Keratinocyte (primary cell): ENCODE data around the gene ECEL1. TPM values are rescaled to one million over a fixed set of nuclear protein-coding genes. Genes with fewer than 3 reads are reported as not detected.
A peak's percentile ranks its signal among the peaks of the same experiment; 100 is the strongest.

ENCODE experiments used
- DNase-seq: peaks from one replicate; pipeline ENCODE4 v3.0.0-alpha.2; 2011; ENCODE audit warnings: low read depth, missing footprints, low spot score
- FAIRE-seq: peaks from 2 replicates; lab custom pipeline; 2011; peaks lifted over from hg19 to GRCh38; lab: Jason Lieb, UNC
- H2AFZ ChIP-seq: 2 replicates; pipeline ENCODE4 v1.6.0; 2012; ENCODE audit warnings: low read length, control low read depth, inconsistent platforms; ENCODE audit not compliant: control insufficient read depth
- H3K27ac ChIP-seq: 2 replicates; pipeline ENCODE4 v1.5.1; 2011; ENCODE audit warnings: low read length; ENCODE audit not compliant: control insufficient read depth, insufficient read depth
- H3K27me3 ChIP-seq: 3 replicates; pipeline ENCODE4 v1.6.0; 2011; ENCODE audit warnings: low read length; ENCODE audit not compliant: control insufficient read depth, insufficient read depth; ENCODE audit errors: extremely low read depth
- H3K36me3 ChIP-seq, 2 experiments: 2 replicates in 1 of 2; 3 replicates in 1 of 2; pipeline ENCODE4 v1.5.1; 2011; ENCODE audit warnings: low read length in 2 of 2, mild to moderate bottlenecking in 1 of 2; ENCODE audit not compliant: control insufficient read depth in 2 of 2, insufficient read depth in 2 of 2; ENCODE audit errors: extremely low read depth in 1 of 2
- H3K4me1 ChIP-seq: 3 replicates; pipeline ENCODE4 v1.5.1; 2011; ENCODE audit warnings: low read length; ENCODE audit not compliant: control insufficient read depth, insufficient read depth; ENCODE audit errors: extremely low read depth
- H3K4me2 ChIP-seq: 3 replicates; pipeline ENCODE4 v1.6.0; 2011; ENCODE audit warnings: low read depth, low read length; ENCODE audit not compliant: control insufficient read depth, insufficient read depth; ENCODE audit errors: extremely low read depth
- H3K4me3 ChIP-seq, 3 experiments: fragments of 200-600 bp in 1 of 3; sonication (generic) in 1 of 3; 2 replicates in 2 of 3; 3 replicates in 1 of 3; pipeline ENCODE4 v1.5.1; 2011 to 2016; ENCODE audit warnings: low read length in 3 of 3, mild to moderate bottlenecking in 3 of 3, control low read depth in 2 of 3, inconsistent platforms in 1 of 3, low read depth in 1 of 3, mixed read lengths in 1 of 3, mixed run types in 1 of 3, moderate library complexity in 1 of 3; ENCODE audit not compliant: control insufficient read depth in 2 of 3, insufficient read depth in 2 of 3; ENCODE audit errors: extremely low read depth in 1 of 3
- H3K79me2 ChIP-seq: 2 replicates; pipeline ENCODE4 v1.6.0; 2012; ENCODE audit warnings: low read length; ENCODE audit not compliant: control insufficient read depth, insufficient read depth
- H3K9ac ChIP-seq: 3 replicates; pipeline ENCODE4 v1.6.0; 2011; ENCODE audit warnings: low read length; ENCODE audit not compliant: control insufficient read depth, insufficient read depth; ENCODE audit errors: extremely low read depth
- H3K9me1 ChIP-seq: 3 replicates; pipeline ENCODE4 v1.6.0; 2011; ENCODE audit warnings: low read length; ENCODE audit not compliant: control insufficient read depth, insufficient read depth; ENCODE audit errors: extremely low read depth
- H3K9me3 ChIP-seq: 2 replicates; pipeline ENCODE4 v1.5.1; 2012; ENCODE audit warnings: low read depth, low read length; ENCODE audit not compliant: control insufficient read depth
- H4K20me1 ChIP-seq: 3 replicates; pipeline ENCODE4 v1.6.0; 2011; ENCODE audit warnings: low read length; ENCODE audit not compliant: control insufficient read depth, insufficient read depth; ENCODE audit errors: extremely low read depth
- EZH2 ChIP-seq: IDR thresholded peaks from one replicate; pipeline ENCODE4 v1.6.1; 2012; ENCODE audit warnings: inconsistent platforms, mild to moderate bottlenecking, low read length, moderate library complexity
- dilution Hi-C: fragments of 300-500 bp; cut with MboI; formaldehyde crosslinking; loops from one replicate; pipeline ENCODE4 v1.7.0; 2020; ENCODE audit warnings: low sequenced_read_pairs; ENCODE audit not compliant: extremely low pct_ligation_motif_present
- polyA plus RNA-seq, 5 experiments: library from polyadenylated mRNA; depleted of rRNA in 3 of 5; stranded (reverse) in 3 of 5; stranded (forward) in 1 of 5; unstranded in 1 of 5; fragments of >200 nt; gene quantifications; 1 replicate in 1 of 5; 2 replicates in 3 of 5; 3 replicates in 1 of 5; pipeline versions ENCODE4 v1.2.1 to v1.2.3, GENCODE V29; 2011 to 2012; ENCODE audit warnings: missing spikeins in 2 of 5, low read depth in 1 of 5, low replicate concordance in 1 of 5
- TF ChIP-seq, protein P1 (sequence below), 3 experiments: IDR thresholded peaks in 1 of 3; conservative IDR thresholded peaks in 1 of 3; optimal IDR thresholded peaks in 1 of 3; 2 replicates in 2 of 3; 3 replicates in 1 of 3; pipeline versions ENCODE3 to v1.5.1; 2011; ENCODE audit warnings: low read length in 3 of 3, mild to moderate bottlenecking in 3 of 3, moderate library complexity in 2 of 3, control low read depth in 1 of 3, inconsistent platforms in 1 of 3; ENCODE audit not compliant: insufficient read depth in 2 of 3; ENCODE audit errors: extremely low read depth in 1 of 3

Gene ECEL1
- polyA plus RNA-seq, 1 donor (not counting 4 experiments of a cell fraction or from before 2014, with no cell fraction given) = not detected

DNA sequence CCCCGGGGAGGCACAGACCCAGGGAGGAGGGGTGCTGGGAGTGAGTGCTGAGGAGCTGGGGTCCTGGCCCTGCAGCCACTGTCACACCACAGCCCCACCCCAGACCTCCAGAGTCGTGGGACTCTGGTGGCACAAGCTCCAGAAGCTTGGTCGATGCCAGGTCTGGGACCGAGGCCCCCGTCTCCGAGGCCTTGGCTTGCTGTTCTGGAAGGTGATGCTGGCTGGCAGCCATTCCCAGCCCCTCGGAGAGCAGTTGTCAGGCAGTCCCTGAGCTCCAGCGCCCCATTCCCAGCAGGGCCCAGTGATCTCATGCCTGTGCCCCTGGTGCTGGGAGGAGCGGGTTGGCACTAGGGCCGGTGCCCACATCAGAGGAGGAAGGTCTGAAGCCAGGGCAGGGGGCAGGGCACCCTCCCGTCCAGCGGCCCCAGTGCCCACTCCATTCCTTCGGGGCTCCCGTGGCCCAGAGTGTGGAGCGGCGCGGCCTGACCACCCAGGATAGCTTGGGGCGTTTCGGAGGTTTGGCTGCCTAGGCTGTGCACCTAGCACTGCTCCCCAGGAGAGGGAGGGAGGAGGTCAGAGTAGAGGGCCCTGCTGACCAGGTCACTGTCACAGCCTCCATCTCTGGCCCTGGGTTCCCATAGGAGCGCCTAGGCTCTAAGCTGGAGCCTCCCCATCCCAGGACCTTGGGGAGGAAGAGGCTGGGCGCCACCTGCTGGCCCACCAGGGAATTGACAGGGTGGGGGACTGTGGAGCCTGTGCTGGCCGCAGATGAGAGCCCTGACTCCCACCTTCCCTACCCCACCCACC is 48.5 kb downstream of the ECEL1 start:
- Histone ChIP-seq H4K20me1 (no peaks in the 10 kb centered on the region), H3K4me1 (no peaks in the 10 kb centered on the region), H3K4me2 (no peak overlapping the region), H3K9me3 (no peaks in the 10 kb centered on the region), H2AFZ (no peak overlapping the region), H3K4me3 (no peak overlapping the region), H3K36me3 (no peaks in the 10 kb centered on the region), H3K9ac (no peak overlapping the region), H3K27me3 (peaks cover 3% of the 10 kb centered on the region), H3K9me1 (no peaks in the 10 kb centered on the region), H3K79me2 (no peaks in the 10 kb centered on the region), H3K27ac (no peak overlapping the region)
- TF ChIP-seq EZH2 = no peak
- TF ChIP-seq, protein P1, sequence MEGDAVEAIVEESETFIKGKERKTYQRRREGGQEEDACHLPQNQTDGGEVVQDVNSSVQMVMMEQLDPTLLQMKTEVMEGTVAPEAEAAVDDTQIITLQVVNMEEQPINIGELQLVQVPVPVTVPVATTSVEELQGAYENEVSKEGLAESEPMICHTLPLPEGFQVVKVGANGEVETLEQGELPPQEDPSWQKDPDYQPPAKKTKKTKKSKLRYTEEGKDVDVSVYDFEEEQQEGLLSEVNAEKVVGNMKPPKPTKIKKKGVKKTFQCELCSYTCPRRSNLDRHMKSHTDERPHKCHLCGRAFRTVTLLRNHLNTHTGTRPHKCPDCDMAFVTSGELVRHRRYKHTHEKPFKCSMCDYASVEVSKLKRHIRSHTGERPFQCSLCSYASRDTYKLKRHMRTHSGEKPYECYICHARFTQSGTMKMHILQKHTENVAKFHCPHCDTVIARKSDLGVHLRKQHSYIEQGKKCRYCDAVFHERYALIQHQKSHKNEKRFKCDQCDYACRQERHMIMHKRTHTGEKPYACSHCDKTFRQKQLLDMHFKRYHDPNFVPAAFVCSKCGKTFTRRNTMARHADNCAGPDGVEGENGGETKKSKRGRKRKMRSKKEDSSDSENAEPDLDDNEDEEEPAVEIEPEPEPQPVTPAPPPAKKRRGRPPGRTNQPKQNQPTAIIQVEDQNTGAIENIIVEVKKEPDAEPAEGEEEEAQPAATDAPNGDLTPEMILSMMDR (optimal IDR thresholded peaks at IDR 0.05 in 1 of 3, IDR thresholded peaks at IDR 0.05 in 1 of 3, conservative IDR thresholded peaks at IDR 0.05 in 1 of 3; ENCODE audit: extremely low read depth in 1 of 3, insufficient read depth in 2 of 3, low read length in 3 of 3) = no peak
- peak; percentile 81 for FAIRE-seq
- dilution Hi-C loops = loop anchor here (25.0 kb wide), 1 partner anchor 552 kb away; no protein-coding TSS in a partner anchor
- DNase-seq = no peak

DNA sequence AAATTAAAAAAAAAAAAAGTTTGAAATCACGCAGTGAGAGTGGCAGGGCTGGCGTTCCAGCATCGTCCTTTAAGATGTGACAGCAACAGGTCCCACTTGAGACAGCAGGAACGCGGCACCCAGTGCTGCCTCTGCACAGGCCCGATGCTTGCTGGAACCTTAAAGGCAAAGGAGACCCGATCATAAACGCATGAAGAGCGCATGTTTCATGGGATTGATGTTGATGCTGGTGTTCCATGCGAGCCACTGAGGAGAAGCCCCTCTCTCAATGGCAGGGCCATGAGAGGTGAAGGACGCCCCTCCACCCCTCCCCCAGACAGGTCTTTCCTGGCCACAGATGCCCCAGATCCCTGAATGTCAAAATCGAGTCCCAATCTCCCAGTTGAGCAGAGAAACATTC is 49.5 kb downstream of the ECEL1 start:
- Histone ChIP-seq H3K9me3 (no peaks in the 10 kb centered on the region), H3K27me3 (peaks cover 3% of the 10 kb centered on the region), H3K9me1 (no peaks in the 10 kb centered on the region), H2AFZ (no peak overlapping the region), H3K36me3 (no peaks in the 10 kb centered on the region), H4K20me1 (no peaks in the 10 kb centered on the region), H3K9ac (no peak overlapping the region), H3K79me2 (no peaks in the 10 kb centered on the region), H3K4me1 (no peaks in the 10 kb centered on the region), H3K4me3 (no peak overlapping the region), H3K27ac (no peak overlapping the region), H3K4me2 (no peak overlapping the region)
- no peak for DNase-seq
- TF ChIP-seq, protein P1 (optimal IDR thresholded peaks at IDR 0.05 in 1 of 3, IDR thresholded peaks at IDR 0.05 in 1 of 3, conservative IDR thresholded peaks at IDR 0.05 in 1 of 3; ENCODE audit: extremely low read depth in 1 of 3, insufficient read depth in 2 of 3, low read length in 3 of 3) = no peak
- no peak for TF ChIP-seq EZH2
- dilution Hi-C loops = loop anchor here (25.0 kb wide), 1 partner anchor 551 kb away; no protein-coding TSS in a partner anchor
- FAIRE-seq = no peak
